GM21381 (cell line): ENCODE results near the gene PDE4D.

Experiments used
- ATAC-seq: cut with Tn5 transposase; IDR thresholded peaks from one replicate; pipeline ENCODE4 v1.9.1; 2021; ENCODE audit warnings: mild to moderate bottlenecking, moderate library complexity; ENCODE audit not compliant: unreplicated experiment

PDE4D gene

GRCh38 chr5:59529239-59529638 lies 364.3 kb downstream of the PDE4D start:
- ATAC-seq, result no peak

- no peak for ATAC-seq
These were observed 365.2 kb downstream of the PDE4D start for GRCh38 chr5:59528202-59528862.

GRCh38 chr5:59525957-59526356 lies 367.6 kb downstream of the PDE4D start:
- no peak for ATAC-seq

GRCh38 chr5:59525311-59525710 lies 368.2 kb downstream of the PDE4D start:
- no peak for ATAC-seq

GRCh38 chr5:59522201-59522831 lies 371.2 kb downstream of the PDE4D start:
- ATAC-seq, result no peak

GRCh38 chr5:59521476-59521875 lies 372.1 kb downstream of the PDE4D start:
- no peak for ATAC-seq

- no peak for ATAC-seq
These were observed 374.2 kb downstream of the PDE4D start for GRCh38 chr5:59519338-59519737.

GRCh38 chr5:59517926-59518585 lies 375.5 kb downstream of the PDE4D start:
- ATAC-seq, result no peak

GRCh38 chr5:59516161-59516560 lies 377.4 kb downstream of the PDE4D start:
- ATAC-seq, result no peak

GRCh38 chr5:59506285-59506877 lies 387.1 kb downstream of the PDE4D start:
- ATAC-seq, result no peak

- no peak for ATAC-seq
These were observed 389.5 kb downstream of the PDE4D start for GRCh38 chr5:59504043-59504442.

- no peak for ATAC-seq
These were observed 390.3 kb downstream of the PDE4D start for GRCh38 chr5:59503220-59503619.

- ATAC-seq, result no peak
These were observed 392.2 kb downstream of the PDE4D start for GRCh38 chr5:59501316-59501715.

- ATAC-seq, result no peak
These were observed 393.5 kb downstream of the PDE4D start for GRCh38 chr5:59500014-59500413.

GRCh38 chr5:59497207-59497606 lies 396.3 kb downstream of the PDE4D start:
- ATAC-seq, result no peak

GRCh38 chr5:59496524-59497134 lies 396.9 kb downstream of the PDE4D start:
- no peak for ATAC-seq

GRCh38 chr5:59491945-59492344 lies 401.6 kb downstream of the PDE4D start:
- ATAC-seq, result no peak

- ATAC-seq, result no peak
These were observed 404.0 kb downstream of the PDE4D start for GRCh38 chr5:59489551-59489950.

- ATAC-seq, result no peak
These were observed 405.5 kb downstream of the PDE4D start for GRCh38 chr5:59487772-59488729.

GRCh38 chr5:59487068-59487686 lies 406.3 kb downstream of the PDE4D start:
- no peak for ATAC-seq
